HEK293 (cell line): ENCODE measurements around the gene BEST1.

ENCODE experiments used
- CTCF ChIA-PET: fragments of 350-600 bp; formaldehyde crosslinking; extraction: SDS; loops from one replicate; lab custom pipeline; 2021; ENCODE audit warnings: antibody characterized with exemption; lab: Yijun Ruan, JAX
- POLR2A ChIA-PET: fragments of 300-600 bp; formaldehyde crosslinking; extraction: SDS; loops from one replicate; lab custom pipeline; 2020; ENCODE audit warnings: antibody characterized with exemption, inconsistent platforms; lab: Yijun Ruan, JAX
- H3K27ac ChIP-seq: fragments of 200-500 bp; sonication (Bioruptor generic); 2 replicates; pipeline ENCODE4 v1.5.1; 2014; ENCODE audit warnings: low read depth, low read length, control low read depth, inconsistent platforms; ENCODE audit errors: extremely low read depth
- H3K36me3 ChIP-seq, 2 experiments: fragments of 200-500 bp in 1 of 2; sonication (Bioruptor generic) in 1 of 2; 1 replicate in 1 of 2; 2 replicates in 1 of 2; pipeline ENCODE4 v1.5.1; 2014 to 2017; ENCODE audit warnings: inconsistent platforms in 2 of 2, low read length in 2 of 2; ENCODE audit not compliant: control insufficient read depth in 2 of 2, insufficient read depth in 1 of 2
- H3K4me1 ChIP-seq: fragments of 200-500 bp; sonication (Bioruptor generic); 2 replicates; pipeline ENCODE4 v1.5.1; 2014; ENCODE audit warnings: mild to moderate bottlenecking, low read length, inconsistent platforms; ENCODE audit not compliant: control insufficient read depth, insufficient read depth
- H3K4me3 ChIP-seq: 2 replicates; pipeline ENCODE4 v1.5.1; 2011; ENCODE audit warnings: low read depth, mild to moderate bottlenecking, control low read depth, low read length, moderate library complexity
- H3K9me3 ChIP-seq: fragments of 200-500 bp; sonication (Bioruptor generic); 2 replicates; pipeline ENCODE4 v1.5.1; 2014; ENCODE audit warnings: low read depth, low read length, inconsistent platforms; ENCODE audit not compliant: control insufficient read depth, insufficient read depth
- ATF2 ChIP-seq: fragments of 450-650 bp; formaldehyde crosslinking; IDR thresholded peaks from 2 replicates; pipeline ENCODE4 v1.5.1; 2016; ENCODE audit warnings: missing biosample characterization, missing genetic modification characterization, low read depth
- GLI2 ChIP-seq: fragments of 450-650 bp; formaldehyde crosslinking; IDR thresholded peaks from 2 replicates; pipeline ENCODE4; 2017; ENCODE audit warnings: missing biosample characterization, missing genetic modification characterization, low read depth, borderline replicate concordance
- HOXC10 ChIP-seq: sonication (generic); formaldehyde crosslinking; IDR thresholded peaks from 2 replicates; pipeline ENCODE4 v1.8.1; 2023; ENCODE audit warnings: mild to moderate bottlenecking, missing genetic modification reagents
- IKZF3 ChIP-seq: fragments of 450-650 bp; IDR thresholded peaks from 2 replicates; pipeline ENCODE4 v1.5.0; 2018; ENCODE audit warnings: missing biosample characterization, mild to moderate bottlenecking, missing genetic modification characterization, moderate library complexity
- KLF9 ChIP-seq: fragments of 450-650 bp; formaldehyde crosslinking; IDR thresholded peaks from 2 replicates; pipeline ENCODE4 v1.5.1; 2016; ENCODE audit warnings: missing biosample characterization, missing genetic modification characterization, low read depth
- SP7 ChIP-seq: fragments of 450-650 bp; formaldehyde crosslinking; IDR thresholded peaks from 2 replicates; pipeline ENCODE4 v1.5.1; 2016; ENCODE audit warnings: missing biosample characterization, missing genetic modification characterization
- ZBTB20 ChIP-seq: fragments of 450-650 bp; formaldehyde crosslinking; IDR thresholded peaks from 2 replicates; pipeline ENCODE4 v1.5.1; 2016; ENCODE audit warnings: missing biosample characterization, missing genetic modification characterization
- ZBTB49 ChIP-seq: fragments of 450-650 bp; formaldehyde crosslinking; IDR thresholded peaks from 2 replicates; pipeline ENCODE4 v1.5.1; 2016; ENCODE audit warnings: missing biosample characterization, missing genetic modification characterization, low read depth
- ZFHX2 ChIP-seq: fragments of 450-650 bp; formaldehyde crosslinking; conservative IDR thresholded peaks from 2 replicates; pipeline ENCODE4 v1.5.1; 2016; ENCODE audit warnings: missing biosample characterization, missing genetic modification characterization
- ZFP3 ChIP-seq: fragments of 450-650 bp; formaldehyde crosslinking; IDR thresholded peaks from 2 replicates; pipeline ENCODE4 v1.5.1; 2016; ENCODE audit warnings: low read depth, missing biosample characterization, missing genetic modification characterization
- ZNF341 ChIP-seq: fragments of 450-650 bp; formaldehyde crosslinking; IDR thresholded peaks from 2 replicates; pipeline ENCODE4; 2016; ENCODE audit warnings: low read depth, missing biosample characterization, missing genetic modification characterization
- ZNF558 ChIP-seq: fragments of 450-650 bp; formaldehyde crosslinking; IDR thresholded peaks from 2 replicates; pipeline ENCODE4 v1.5.1; 2016; ENCODE audit warnings: missing biosample characterization, missing genetic modification characterization
- TF ChIP-seq, protein P1 (sequence below): fragments of 450-650 bp; formaldehyde crosslinking; IDR thresholded peaks from 2 replicates; pipeline ENCODE4 v1.5.1; 2017; ENCODE audit warnings: missing biosample characterization, missing genetic modification characterization

Gene BEST1

DNA sequence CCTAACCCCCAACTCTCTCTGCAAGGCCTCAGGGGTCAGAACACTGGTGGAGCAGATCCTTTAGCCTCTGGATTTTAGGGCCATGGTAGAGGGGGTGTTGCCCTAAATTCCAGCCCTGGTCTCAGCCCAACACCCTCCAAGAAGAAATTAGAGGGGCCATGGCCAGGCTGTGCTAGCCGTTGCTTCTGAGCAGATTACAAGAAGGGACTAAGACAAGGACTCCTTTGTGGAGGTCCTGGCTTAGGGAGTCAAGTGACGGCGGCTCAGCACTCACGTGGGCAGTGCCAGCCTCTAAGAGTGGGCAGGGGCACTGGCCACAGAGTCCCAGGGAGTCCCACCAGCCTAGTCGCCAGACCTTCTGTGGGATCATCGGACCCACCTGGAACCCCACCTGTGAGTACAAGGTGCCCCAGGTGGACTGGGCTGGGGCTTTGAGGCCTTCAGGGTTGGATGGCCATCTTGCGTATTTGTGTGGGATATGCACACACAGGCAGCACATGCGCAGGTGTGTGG lies at the start of gene BEST1:
Gene BEST1, plus strand, starts transcription at position 317 of the 513 bp plus-strand sequence. CDS start 1,456 bp downstream, outside the sequence.
- no peaks in the 10 kb centered on the region for H3K9me3 ChIP-seq
- H3K36me3 ChIP-seq, result no peaks in the 10 kb centered on the region
- peak within 1 kb of the TSS; percentile 54 for H3K27ac ChIP-seq
- TF ChIP-seq ZFHX2 (tag by site-specific recombination) (peak; percentile 11; the same call in 1 of the 2 replicates), ZNF341 (tag by site-specific recombination) (no peak), ZBTB20 (tag by site-specific recombination) (no peak)
- H3K4me3 ChIP-seq, result no peak within 1 kb of the TSS
- CTCF ChIA-PET, result interaction anchor here (0.6 to 7.6 kb wide), 14 partner anchors 9 to 160 kb away, joined by 3 to 329 read pairs (median 6); partner anchors contain the start of genes FADS3 and RAB3IL1
- peaks cover 3% of the 10 kb centered on the region; the same call in 1 of the 2 replicates for H3K4me1 ChIP-seq
- POLR2A ChIA-PET, result interaction anchor here (0.7 to 2.1 kb wide), 11 partner anchors 11 to 158 kb away, joined by 3 to 22 read pairs (median 7); partner anchors contain the start of genes FEN1, FTH1 and TMEM258

DNA sequence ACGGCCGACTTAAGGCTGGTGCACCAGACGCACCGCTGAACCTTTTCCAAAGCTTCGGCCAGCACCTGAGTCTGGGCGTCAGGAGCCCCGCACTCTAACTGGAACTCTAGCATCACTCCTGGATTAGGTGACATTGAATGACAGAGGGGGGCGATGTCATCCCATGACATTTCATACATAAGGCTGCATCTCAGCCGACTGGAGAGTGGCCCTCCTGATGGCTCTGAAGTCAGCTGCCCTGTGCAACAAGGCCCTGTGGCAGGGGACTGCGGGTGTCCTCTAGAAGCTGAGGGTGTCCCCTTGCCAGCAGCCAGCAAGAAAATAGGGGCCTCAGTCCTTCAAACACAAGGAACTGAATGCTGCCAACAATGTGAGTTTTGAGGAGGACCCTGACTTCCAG lies 48.8 kb upstream of the BEST1 start:
- no peaks in the 10 kb centered on the region for H3K4me1 ChIP-seq
- H3K36me3 ChIP-seq, result peaks cover 0 to 4% of the 10 kb centered on the region in 2 experiments; a peak in 1 of 3 replicates
- H3K27ac ChIP-seq, result no peak overlapping the region
- TF ChIP-seq GLI2 (tag by site-specific recombination), result no peak
- TF ChIP-seq HOXC10 (CRISPR knock-in tag), result no peak
- no peak for TF ChIP-seq ZNF558 (tag by site-specific recombination)
- TF ChIP-seq KLF9 (tag by site-specific recombination), result no peak
- TF ChIP-seq, all 188 proteins: peak for 0
- ChIA-PET CTCF (interaction anchor here (0.7 to 16.2 kb wide), 10 partner anchors 8 to 206 kb away, joined by 3 to 329 read pairs (median 74); partner anchors contain the start of genes BEST1 and RAB3IL1), POLR2A (no interaction called here)
- Histone ChIP-seq H3K4me3 (no peak overlapping the region), H3K9me3 (no peaks in the 10 kb centered on the region)

GRCh38 chr11:61902313-61902712 lies 47.8 kb upstream of the BEST1 start:
- no peak overlapping the region for H3K27ac ChIP-seq
- H3K36me3 ChIP-seq, result peaks cover 0 to 6% of the 10 kb centered on the region in 2 experiments; a peak in 1 of 3 replicates
- CTCF ChIA-PET, result interaction anchor here (0.5 to 16.2 kb wide), 12 partner anchors 10 to 462 kb away, joined by 3 to 329 read pairs (median 12); partner anchors contain the start of gene BEST1
- H3K4me1 ChIP-seq, result no peaks in the 10 kb centered on the region
- H3K9me3 ChIP-seq, result no peaks in the 10 kb centered on the region
- no peak overlapping the region for H3K4me3 ChIP-seq
- TF ChIP-seq ATF2 (tag by site-specific recombination), result no peak
- no peak for TF ChIP-seq SP7
- TF ChIP-seq IKZF3 (tag by site-specific recombination), result no peak
- TF ChIP-seq, protein P1, sequence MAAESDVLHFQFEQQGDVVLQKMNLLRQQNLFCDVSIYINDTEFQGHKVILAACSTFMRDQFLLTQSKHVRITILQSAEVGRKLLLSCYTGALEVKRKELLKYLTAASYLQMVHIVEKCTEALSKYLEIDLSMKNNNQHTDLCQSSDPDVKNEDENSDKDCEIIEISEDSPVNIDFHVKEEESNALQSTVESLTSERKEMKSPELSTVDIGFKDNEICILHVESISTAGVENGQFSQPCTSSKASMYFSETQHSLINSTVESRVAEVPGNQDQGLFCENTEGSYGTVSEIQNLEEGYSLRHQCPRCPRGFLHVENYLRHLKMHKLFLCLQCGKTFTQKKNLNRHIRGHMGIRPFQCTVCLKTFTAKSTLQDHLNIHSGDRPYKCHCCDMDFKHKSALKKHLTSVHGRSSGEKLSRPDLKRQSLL (tag by site-specific recombination), result no peak
- POLR2A ChIA-PET, result no interaction called here

GRCh38 chr11:61903845-61904244 lies 46.3 kb upstream of the BEST1 start:
- Histone ChIP-seq H3K4me3 (no peak overlapping the region), H3K9me3 (no peaks in the 10 kb centered on the region), H3K4me1 (no peaks in the 10 kb centered on the region), H3K36me3 (peaks cover 0 to 6% of the 10 kb centered on the region in 2 experiments; a peak in 1 of 3 replicates), H3K27ac (no peak overlapping the region)
- CTCF ChIA-PET, result interaction anchor here (0.6 to 16.2 kb wide), 7 partner anchors 11 to 205 kb away, joined by 3 to 329 read pairs (median 7); partner anchors contain the start of gene BEST1
- TF ChIP-seq ZFP3 (tag by site-specific recombination), result peak; percentile 89
- no peak for TF ChIP-seq ZBTB49 (tag by site-specific recombination)
- POLR2A ChIA-PET, result interaction anchor here (1.2 kb wide), 1 partner anchor 18 kb away, joined by 3 read pairs; no protein-coding TSS in a partner anchor
